SIG-M5 treated with dmso at 0.1 percent for 504 hours (cell line): ENCODE results near the gene ADAM29.
"Not testable (repeated sequence)": the region's sequence is repeated elsewhere in the genome, so short reads cannot be mapped to it uniquely, and the experiment has no call there.

Source experiments
- DNase-seq: peaks from one replicate; lab custom pipeline; 2025; ENCODE audit not compliant: unreplicated experiment; lab: John Stamatoyannopoulos, UW

ADAM29 gene

DNA sequence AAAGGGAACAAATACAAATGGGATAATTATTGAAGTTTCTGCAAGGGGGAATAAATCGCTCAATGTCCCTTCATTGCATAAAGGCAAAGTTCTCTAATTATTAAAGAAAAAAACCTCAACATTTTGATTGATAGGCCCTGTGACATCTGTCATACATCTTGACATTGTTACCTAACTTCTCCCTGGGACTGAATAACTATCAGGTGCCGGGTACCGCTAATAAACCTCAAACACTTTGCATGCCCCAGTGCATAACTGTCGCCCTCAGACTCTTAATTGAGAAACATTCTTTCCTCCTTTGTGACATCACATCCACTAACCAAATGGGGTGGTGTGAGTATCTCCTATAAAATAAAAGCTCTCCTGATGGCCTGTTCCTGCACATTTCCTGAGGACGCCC lies at the start of gene ADAM29:
Gene ADAM29 (plus strand): TSS at position 301 of the 400 bp plus-strand sequence. CDS start 57,168 bp downstream, outside the sequence.
- no peak for DNase-seq

GRCh38 chr4:174869339-174869738 lies 48.8 kb upstream of the ADAM29 start:
- DNase-seq = no peak

DNA sequence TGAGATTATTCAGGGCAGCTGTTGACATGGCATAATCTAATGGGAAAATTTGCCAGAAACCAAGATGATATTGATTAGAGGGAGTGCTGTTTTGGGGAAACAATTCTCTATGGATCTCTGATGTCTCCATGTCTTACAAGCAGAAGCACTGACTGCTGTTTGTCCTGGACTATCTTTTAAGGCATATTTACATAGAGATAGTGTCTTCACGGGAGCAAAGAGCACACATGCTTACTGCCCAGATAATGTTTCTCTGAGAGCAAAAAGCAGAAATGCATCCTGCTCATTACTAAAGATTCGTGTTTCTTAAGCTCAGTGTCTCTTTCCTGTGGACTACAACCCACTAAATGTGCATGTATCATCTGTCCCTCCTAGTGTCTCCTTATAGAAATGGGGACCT lies 47.8 kb upstream of the ADAM29 start:
- DNase-seq = no peak

- no peak for DNase-seq
Measured at GRCh38 chr4:174871407-174871806, 46.8 kb upstream of the ADAM29 start.

GRCh38 chr4:174873146-174873545 lies 45.0 kb upstream of the ADAM29 start:
- not testable (repeated sequence) for DNase-seq

- DNase-seq = no peak
Measured at GRCh38 chr4:174873931-174874330, 44.2 kb upstream of the ADAM29 start.

DNA sequence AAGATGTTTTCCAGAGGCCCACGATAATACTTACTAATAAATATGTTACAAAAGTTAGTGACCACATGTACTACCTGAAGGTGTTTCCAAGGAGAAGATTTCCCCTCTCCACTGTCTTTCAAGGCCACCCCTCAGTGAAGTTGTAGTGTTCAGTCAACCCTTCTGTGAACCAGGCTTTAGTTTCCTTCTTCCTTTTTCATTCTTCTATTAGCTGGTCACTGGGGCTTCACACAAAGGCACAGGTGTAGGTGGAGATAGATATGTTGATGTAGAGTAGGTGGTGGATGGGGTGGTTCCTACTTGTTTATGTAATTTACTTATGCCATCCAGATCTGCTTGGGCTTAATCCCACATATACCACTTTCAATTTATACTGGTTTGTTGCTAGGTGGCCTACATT lies 43.3 kb upstream of the ADAM29 start:
- no peak for DNase-seq

- DNase-seq = no peak
Measured at GRCh38 chr4:174880001-174880400, 38.2 kb upstream of the ADAM29 start.

DNA sequence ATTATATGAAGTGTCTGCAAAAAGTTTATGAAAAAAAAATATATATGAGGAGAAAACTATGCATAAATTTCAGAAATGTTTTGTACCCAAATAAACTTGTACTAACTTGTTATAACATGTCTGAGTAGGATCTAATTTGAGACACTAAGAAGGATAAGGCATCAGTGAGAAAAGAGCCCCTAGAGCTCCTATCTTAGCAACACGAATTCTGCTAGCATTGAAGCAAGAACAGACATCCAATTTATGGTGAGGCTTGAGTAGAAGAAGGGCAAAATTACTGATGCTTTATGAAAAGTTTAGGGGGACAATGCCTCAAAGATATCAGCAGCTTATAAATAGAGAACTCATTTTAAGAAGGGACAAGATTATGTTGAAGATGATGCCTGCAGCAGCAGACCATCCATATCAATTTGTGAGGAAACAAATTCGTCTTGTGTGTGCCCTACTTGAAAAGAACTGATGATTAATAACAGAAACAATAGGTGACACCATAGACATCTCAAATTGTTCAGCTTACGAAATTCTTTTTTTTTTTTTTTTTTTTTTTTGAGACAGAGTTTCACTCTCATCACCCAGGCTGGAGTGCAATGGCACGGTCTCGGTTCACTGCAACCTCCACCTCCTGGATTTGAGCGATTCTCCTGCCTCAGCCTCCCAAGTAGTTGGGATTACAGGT lies 35.7 kb upstream of the ADAM29 start:
- DNase-seq = no peak

- no peak for DNase-seq
Measured at GRCh38 chr4:174907508-174907907, 10.7 kb upstream of the ADAM29 start.

- no peak for DNase-seq
Measured at GRCh38 chr4:174910271-174910670, 7.9 kb upstream of the ADAM29 start.

DNA sequence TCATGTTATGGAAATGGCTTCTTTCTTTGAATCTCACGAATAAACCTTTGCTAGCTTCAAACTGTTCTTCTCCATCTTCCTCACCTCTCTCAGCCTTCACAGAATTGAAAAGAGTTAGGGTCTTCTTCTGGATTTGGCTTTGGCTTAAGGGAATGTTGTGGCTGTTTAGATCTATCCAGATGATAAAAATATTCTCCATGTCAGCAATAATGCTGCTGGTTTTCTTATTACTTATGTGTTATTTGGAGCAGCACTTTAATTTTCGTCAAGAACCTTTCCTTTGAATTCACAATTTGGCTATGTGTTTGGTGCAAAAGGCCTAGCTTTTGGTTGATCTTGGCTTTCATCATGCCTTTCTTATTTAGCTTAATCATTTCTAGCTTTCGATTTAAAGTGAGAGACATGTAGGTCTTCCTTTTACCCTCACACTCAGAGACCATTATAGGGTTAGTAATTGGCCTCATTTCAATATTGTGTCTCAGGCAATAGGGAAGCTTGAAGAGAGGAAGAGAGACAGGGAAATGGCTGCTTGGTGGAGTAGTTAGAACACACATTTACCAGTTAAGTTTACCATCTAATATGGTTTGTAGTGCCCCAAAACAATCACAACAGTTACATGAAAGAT lies 5.1 kb upstream of the ADAM29 start:
- no peak for DNase-seq

- DNase-seq = no peak
Measured at GRCh38 chr4:174919886-174920423, 1.8 kb downstream of the ADAM29 start.

GRCh38 chr4:174926958-174927357 lies 8.8 kb downstream of the ADAM29 start:
- no peak for DNase-seq

- no peak for DNase-seq
Measured at GRCh38 chr4:174928174-174928573, 10.0 kb downstream of the ADAM29 start.

GRCh38 chr4:174928575-174929253 lies 10.6 kb downstream of the ADAM29 start:
- no peak for DNase-seq

DNA sequence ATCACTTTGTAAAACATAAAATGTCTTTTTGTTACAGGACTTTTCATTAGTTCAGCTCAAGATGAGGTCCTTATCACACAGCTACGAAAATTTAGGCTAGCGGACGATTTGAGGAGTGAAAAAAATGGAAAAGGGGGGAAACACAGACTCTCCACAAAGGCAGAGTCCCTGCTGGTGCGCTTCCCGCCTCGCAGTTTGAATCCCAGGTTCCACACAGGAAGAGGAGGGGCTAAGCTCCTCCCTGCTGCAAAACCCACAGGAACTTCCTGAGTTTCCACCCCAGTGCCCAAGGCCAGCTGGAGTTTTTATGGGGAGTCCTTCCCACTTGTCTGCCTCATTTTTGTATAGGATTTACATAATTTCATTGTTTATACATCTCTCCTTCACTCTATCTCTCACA lies 11.2 kb downstream of the ADAM29 start:
- no peak for DNase-seq

DNA sequence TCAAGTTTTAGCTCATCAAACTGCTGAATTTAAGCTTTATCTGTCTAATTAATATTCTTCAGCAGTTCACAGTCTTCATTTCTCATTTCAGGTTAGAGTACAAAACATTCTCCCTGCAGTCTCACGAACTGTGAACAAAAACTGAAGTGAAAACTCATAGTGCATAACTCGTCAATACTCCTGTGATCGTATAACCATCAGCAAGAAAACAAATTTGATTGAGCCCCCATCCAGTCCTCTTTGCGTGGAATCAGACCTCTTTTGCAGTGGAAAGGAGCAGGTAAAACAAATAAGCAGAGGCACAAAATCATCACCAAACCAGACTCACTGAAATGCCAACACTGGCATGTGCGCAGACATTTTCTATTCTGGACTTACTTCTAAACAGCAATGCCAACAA lies 12.7 kb downstream of the ADAM29 start:
- no peak for DNase-seq

DNA sequence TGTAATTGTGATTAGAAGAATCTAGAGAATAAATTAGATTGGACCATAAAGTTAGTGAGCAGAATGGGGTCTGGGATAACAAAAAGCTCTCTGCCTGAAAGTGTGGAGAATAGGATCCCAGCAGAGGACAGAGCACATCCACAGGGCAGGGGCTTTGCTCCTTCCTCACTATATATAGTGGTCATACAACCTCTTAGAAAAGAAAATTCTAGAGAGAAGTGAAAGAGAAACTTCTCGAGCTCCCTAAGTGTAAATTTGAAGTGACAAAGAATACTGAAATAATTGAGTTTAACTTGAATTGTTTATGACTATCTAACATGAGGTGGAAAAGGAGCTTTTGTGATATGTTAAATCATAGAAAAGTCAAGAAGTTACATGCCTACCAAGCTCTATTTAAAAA lies 14.9 kb downstream of the ADAM29 start:
- DNase-seq = no peak

DNA sequence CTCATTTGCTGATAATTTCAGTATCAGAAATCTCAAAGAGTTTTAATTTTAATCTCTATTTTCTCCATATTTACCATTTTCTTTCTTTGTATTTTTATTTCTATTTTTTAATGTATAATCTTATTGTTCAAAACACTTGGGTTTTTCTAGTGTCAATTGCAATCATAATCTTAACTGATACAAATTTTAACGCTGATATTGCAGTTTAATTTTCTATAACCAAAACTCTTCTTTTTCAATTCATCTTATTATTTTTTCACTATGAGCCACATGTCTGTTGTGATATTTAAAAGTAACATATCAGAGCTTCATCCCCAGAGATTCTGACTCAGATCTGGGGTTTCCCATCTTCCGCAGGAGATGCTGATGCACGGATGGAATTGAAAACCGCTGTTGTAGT lies 16.2 kb downstream of the ADAM29 start:
- DNase-seq = no peak

DNA sequence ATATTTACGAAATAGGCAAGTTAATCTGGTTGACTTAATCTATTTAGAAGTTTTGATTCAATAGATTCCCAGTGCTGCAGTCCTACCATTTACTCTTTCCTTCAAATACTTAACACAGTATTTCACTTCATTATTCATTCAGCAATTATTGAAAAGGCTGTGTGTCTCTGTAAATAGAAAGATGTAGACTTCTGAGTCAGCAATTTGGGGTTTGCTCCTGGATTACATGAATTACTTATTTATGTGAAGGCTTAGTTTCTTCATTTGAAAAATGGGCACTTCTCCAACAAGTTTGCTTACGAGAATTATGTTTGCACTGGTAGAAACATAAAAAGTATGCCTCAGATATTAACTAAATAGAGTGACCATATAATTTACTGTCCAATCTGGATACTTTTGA lies 17.4 kb downstream of the ADAM29 start:
- DNase-seq = no peak

GRCh38 chr4:174940002-174940401 lies 21.8 kb downstream of the ADAM29 start:
- no peak for DNase-seq
